Gastrocnemius medialis (tissue), 4 donors: Measurements from ENCODE around the gene SPCS3. TPM values are rescaled to one million over a fixed set of nuclear protein-coding genes. Genes with fewer than 3 reads are reported as not detected.
A peak's percentile ranks its signal among the peaks of the same experiment; 100 is the strongest.
"Not testable (repeated sequence)": the region's sequence is repeated elsewhere in the genome, so short reads cannot be mapped to it uniquely, and the experiment has no call there.

ENCODE experiments used
- ATAC-seq, 2 donors: fragments of 150-250 bp; one replicate each; pipeline ENCODE4 v1.9.1; 2016
- DNase-seq, 2 donors: peaks; one replicate each; pipeline ENCODE4 v3.0.0-alpha.2; 2019
- H3K27ac ChIP-seq, 4 donors: fragments of 200-600 bp; sonication (generic); 1 replicate in 1 of 4; 2 replicates in 3 of 4; pipeline ENCODE4 v1.5.1; 2016 to 2018; ENCODE audit warnings: mild to moderate bottlenecking in 2 of 4, moderate library complexity in 1 of 4
- H3K27me3 ChIP-seq, 3 donors: fragments of 200-600 bp; sonication (generic) in 2 of 3; 1 replicate in 1 of 3; 2 replicates in 2 of 3; pipeline versions ENCODE4 v1.5.1 to v1.6.0; 2016 to 2019; ENCODE audit warnings: mild to moderate bottlenecking in 1 of 3, moderate library complexity in 1 of 3
- H3K36me3 ChIP-seq, 2 donors: fragments of 200-600 bp; sonication (generic) in 1 of 2; one replicate each; pipeline ENCODE4 v1.5.1; 2017 to 2018
- H3K4me1 ChIP-seq, 2 donors: fragments of 200-600 bp; sonication (generic) in 1 of 2; one replicate each; pipeline ENCODE4 v1.5.1; 2016 to 2017; ENCODE audit warnings: mild to moderate bottlenecking in 2 of 2
- H3K4me3 ChIP-seq, 4 donors: fragments of 200-600 bp; sonication (generic) in 3 of 4; 1 replicate in 1 of 4; 2 replicates in 3 of 4; pipeline ENCODE4 v1.5.1; 2016 to 2019; ENCODE audit warnings: mild to moderate bottlenecking in 2 of 4
- H3K9me3 ChIP-seq, 3 donors: fragments of 200-600 bp; sonication (generic) in 2 of 3; 1 replicate in 1 of 3; 2 replicates in 2 of 3; pipeline ENCODE4 v1.5.1; 2016 to 2019
- POLR2A ChIP-seq, 2 donors: fragments of 450-650 bp; IDR thresholded peaks; one replicate each; pipeline ENCODE4 v1.6.1; 2017; ENCODE audit warnings: antibody characterized with exemption in 2 of 2, mild to moderate bottlenecking in 2 of 2, moderate library complexity in 2 of 2
- in situ Hi-C, 4 donors: fragments of 200-750 bp; cut with MboI; loops; one replicate each; pipeline versions ENCODE4 v1.15.0 to v1.8.0; 2017; ENCODE audit warnings: low sequenced_read_pairs in 4 of 4
- intact Hi-C: fragments of 100-400 bp; cut with DNase I; formaldehyde crosslinking; loops from one replicate; pipeline ENCODE4 v1.15.1; 2023; ENCODE audit warnings: low total_unique reads
- total RNA-seq, 4 donors: library from RNA; depleted of rRNA; stranded (reverse); fragments of >200 nt; gene quantifications; one replicate each; pipeline versions ENCODE4 v1.1.0 to v1.2.3, GENCODE V29; 2016
- TF ChIP-seq, protein P1 (sequence below), 5 experiments: fragments of 450-650 bp in 3 of 5; fragments of 200-600 bp in 2 of 5; sonication (generic) in 2 of 5; IDR thresholded peaks in 4 of 5; conservative IDR thresholded peaks in 1 of 5; 1 replicate in 4 of 5; 2 replicates in 1 of 5; pipeline ENCODE4 v1.5.1; 2016 to 2019; ENCODE audit warnings: antibody characterized with exemption in 5 of 5, mild to moderate bottlenecking in 3 of 5, moderate library complexity in 3 of 5

SPCS3 gene
- total RNA-seq, 4 donors from 2014 or later, result 25.7 to 37.7 (median 34.7) TPM

DNA sequence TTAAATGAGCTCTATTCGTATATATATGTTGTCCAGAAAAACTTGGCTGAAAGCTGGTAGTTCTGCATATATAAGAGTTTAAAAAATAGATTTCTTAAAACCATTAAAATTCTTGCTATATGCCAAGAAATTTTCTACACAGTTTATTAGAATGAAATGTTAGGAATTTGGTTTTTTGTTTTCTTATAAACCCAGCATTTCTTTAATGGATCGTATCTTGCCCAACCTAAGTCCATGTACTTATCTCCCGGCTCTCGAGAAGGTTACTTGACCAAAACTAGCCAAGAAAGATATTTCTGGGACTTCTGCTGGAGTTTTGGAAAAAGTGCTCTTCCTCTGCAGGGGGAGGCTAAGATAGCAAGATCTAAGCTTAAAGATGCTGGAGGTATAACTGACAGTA is 46.0 kb upstream of the SPCS3 start:
- in situ Hi-C loops (no loop called here), intact Hi-C loops (no loop called here)
- DNase-seq, result no peak

DNA sequence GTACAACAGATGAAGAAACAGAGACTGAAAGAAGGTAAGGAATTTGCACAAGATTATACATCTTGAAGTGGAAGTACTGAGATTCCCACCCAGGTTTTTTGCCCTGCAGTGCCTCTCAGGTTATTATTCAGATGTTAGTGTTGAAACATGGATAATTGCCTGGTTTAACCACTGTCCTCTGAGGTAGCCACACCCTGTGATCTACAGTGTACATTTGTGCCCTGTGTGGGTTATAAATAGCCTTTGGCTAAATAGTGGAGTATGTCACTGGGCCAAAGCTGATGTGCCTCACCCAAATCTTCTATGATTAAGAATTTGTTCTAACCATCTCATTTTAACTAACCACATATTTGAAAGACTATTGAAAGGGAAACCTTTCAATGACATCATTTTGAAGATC is 45.3 kb upstream of the SPCS3 start:
- Histone ChIP-seq H3K4me1 (peaks cover 19 to 64% of the 10 kb centered on the region in 2 donors), H3K36me3 (no peaks in the 10 kb centered on the region), H3K27me3 (no peaks in the 10 kb centered on the region), H3K27ac (peak overlapping the region; percentile 88 to 98 (median 94)), H3K4me3 (no peak overlapping the region), H3K9me3 (no peaks in the 10 kb centered on the region)
- peak; percentile 59 to 63 for DNase-seq
- intact Hi-C loops, result no loop called here
- ATAC-seq, result peak; percentile 73 to 80
- TF ChIP-seq POLR2A (IDR thresholded peaks at IDR 0.05), result no peak
- TF ChIP-seq, protein P1, sequence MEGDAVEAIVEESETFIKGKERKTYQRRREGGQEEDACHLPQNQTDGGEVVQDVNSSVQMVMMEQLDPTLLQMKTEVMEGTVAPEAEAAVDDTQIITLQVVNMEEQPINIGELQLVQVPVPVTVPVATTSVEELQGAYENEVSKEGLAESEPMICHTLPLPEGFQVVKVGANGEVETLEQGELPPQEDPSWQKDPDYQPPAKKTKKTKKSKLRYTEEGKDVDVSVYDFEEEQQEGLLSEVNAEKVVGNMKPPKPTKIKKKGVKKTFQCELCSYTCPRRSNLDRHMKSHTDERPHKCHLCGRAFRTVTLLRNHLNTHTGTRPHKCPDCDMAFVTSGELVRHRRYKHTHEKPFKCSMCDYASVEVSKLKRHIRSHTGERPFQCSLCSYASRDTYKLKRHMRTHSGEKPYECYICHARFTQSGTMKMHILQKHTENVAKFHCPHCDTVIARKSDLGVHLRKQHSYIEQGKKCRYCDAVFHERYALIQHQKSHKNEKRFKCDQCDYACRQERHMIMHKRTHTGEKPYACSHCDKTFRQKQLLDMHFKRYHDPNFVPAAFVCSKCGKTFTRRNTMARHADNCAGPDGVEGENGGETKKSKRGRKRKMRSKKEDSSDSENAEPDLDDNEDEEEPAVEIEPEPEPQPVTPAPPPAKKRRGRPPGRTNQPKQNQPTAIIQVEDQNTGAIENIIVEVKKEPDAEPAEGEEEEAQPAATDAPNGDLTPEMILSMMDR (IDR thresholded peaks at IDR 0.05 in 4 of 5, conservative IDR thresholded peaks at IDR 0.05 in 1 of 5), result no peak
- in situ Hi-C loops, result no loop called here

More for the DNA sequence above, 46.0 kb upstream of the SPCS3 start:
- TF ChIP-seq POLR2A (IDR thresholded peaks at IDR 0.05), result no peak
- TF ChIP-seq, protein P1 (IDR thresholded peaks at IDR 0.05 in 4 of 5, conservative IDR thresholded peaks at IDR 0.05 in 1 of 5), result no peak
- no peaks in the 10 kb centered on the region for H3K36me3 ChIP-seq
- H3K27me3 ChIP-seq, result no peaks in the 10 kb centered on the region
- no peak for ATAC-seq
- H3K9me3 ChIP-seq, result no peaks in the 10 kb centered on the region
- H3K4me3 ChIP-seq, result no peak overlapping the region
- peak overlapping the region; percentile 88 to 98 (median 94) for H3K27ac ChIP-seq
- peaks cover 19 to 65% of the 10 kb centered on the region in 2 donors for H3K4me1 ChIP-seq

DNA sequence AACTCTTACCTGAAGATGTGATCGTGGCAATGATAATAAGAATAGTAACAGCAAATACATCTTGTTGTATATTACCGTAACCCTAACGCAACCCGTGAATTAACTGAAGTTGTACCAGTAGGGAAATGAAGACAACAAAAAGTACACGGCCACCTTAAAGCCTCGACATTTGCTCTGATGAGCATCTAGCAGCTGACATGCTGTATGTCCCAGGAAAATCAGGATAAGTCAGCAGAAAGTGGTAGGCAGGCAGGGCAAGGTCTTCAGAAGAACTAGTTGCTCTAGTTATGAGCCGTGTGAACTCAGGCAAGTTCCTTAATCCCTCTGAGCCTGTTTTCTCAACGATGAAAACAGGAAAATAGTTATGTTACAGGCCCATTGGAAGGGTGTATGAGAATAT is 43.1 kb upstream of the SPCS3 start:
- DNase-seq (no peak), ATAC-seq (peak in 1 of 2 donors; percentile 30)
- intact Hi-C loops (loop anchor here (1.0 to 2.0 kb wide), 2 partner anchors 42 to 126 kb away; partner anchors contain the start of gene SPCS3), in situ Hi-C loops (loop anchor here in 1 of 4 donors (5.0 kb wide), 1 partner anchor 124 kb away; no protein-coding TSS in a partner anchor)
- peak overlapping the region; percentile 88 to 98 (median 94) for H3K27ac ChIP-seq
- TF ChIP-seq POLR2A (IDR thresholded peaks at IDR 0.05), result no peak
- TF ChIP-seq, protein P1 (IDR thresholded peaks at IDR 0.05 in 4 of 5, conservative IDR thresholded peaks at IDR 0.05 in 1 of 5), result no peak
- no peaks in the 10 kb centered on the region for H3K9me3 ChIP-seq
- peaks cover 1 to 45% of the 10 kb centered on the region in 2 donors for H3K4me1 ChIP-seq
- peak overlapping the region; percentile 27 to 36 (median 28) for H3K4me3 ChIP-seq
- no peaks in the 10 kb centered on the region for H3K36me3 ChIP-seq
- no peaks in the 10 kb centered on the region for H3K27me3 ChIP-seq

DNA sequence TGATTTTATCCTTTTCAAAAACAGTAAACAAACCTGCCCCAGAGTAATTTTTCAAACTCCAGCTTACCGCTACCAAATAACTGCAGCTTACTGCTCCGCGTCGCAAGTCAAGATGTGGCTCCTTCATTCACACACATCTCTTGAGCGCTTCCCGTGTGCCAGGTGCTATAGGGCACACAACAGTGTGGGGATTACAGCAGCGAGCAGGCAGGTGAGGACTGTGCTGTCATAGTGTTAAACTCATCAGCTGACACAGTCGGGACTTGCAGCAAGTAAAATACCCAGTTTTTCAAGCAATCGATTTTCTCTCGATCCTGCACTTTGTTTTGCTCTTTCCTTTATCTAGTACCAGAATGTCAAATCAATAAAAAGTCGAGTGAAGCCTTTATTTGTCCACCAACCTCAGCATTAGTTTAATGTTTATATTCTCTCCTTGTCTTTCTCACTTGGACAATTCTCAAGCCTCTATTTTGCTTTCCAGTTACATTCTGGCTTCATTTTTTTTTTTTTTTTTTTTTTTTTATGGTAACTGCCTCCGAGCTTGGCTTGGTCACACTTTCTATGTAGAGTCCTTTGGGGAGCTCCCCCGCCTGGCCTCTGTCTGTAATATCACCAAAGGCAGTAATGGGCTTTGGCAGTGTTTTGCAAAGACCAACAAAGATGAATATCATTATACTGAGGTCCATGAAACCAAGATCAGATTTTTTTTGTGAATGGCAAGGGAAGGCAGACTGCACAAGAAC is 42.4 kb upstream of the SPCS3 start:
- H3K4me3 ChIP-seq, result peak overlapping the region; percentile 27 to 36 (median 28)
- TF ChIP-seq POLR2A (IDR thresholded peaks at IDR 0.05), result no peak
- TF ChIP-seq, protein P1 (IDR thresholded peaks at IDR 0.05 in 4 of 5, conservative IDR thresholded peaks at IDR 0.05 in 1 of 5), result peak; percentile 39 to 64 (median 46)
- peak; percentile 64 to 69 for ATAC-seq
- DNase-seq, result peak; percentile 38 to 73
- peak overlapping the region; percentile 88 to 98 (median 94) for H3K27ac ChIP-seq
- in situ Hi-C loops (loop anchor here in 1 of 4 donors (5.0 kb wide), 1 partner anchor 125 kb away; no protein-coding TSS in a partner anchor), intact Hi-C loops (loop anchor here (1.0 to 2.0 kb wide), 2 partner anchors 41 to 127 kb away; partner anchors contain the start of gene SPCS3)
- no peaks in the 10 kb centered on the region for H3K36me3 ChIP-seq
- H3K9me3 ChIP-seq, result no peaks in the 10 kb centered on the region
- no peaks in the 10 kb centered on the region for H3K27me3 ChIP-seq
- H3K4me1 ChIP-seq, result peaks cover 0 to 43% of the 10 kb centered on the region in 2 donors

DNA sequence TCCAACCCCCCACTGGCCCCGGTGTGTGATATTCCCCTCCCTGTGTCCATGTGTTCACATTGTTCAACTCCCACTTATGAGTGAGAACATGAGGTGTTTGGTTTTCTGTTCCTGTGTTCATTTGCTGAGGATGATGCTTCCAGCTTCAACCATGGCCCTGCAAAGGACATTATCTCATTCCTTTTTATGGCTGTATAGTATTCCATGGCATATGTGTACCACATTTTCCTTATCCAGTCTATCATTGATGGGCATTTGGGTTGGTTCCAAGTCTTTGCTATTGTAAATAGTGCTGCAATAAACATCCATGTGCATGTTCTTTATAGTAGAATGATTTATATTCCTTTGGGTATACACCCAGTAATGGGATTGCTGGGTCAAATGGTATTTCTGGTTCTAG is 40.2 kb upstream of the SPCS3 start:
- H3K9me3 ChIP-seq, H3K27me3 ChIP-seq, intact Hi-C loops, DNase-seq, H3K36me3 ChIP-seq, H3K27ac ChIP-seq, H3K4me3 ChIP-seq, ATAC-seq: not testable (repeated sequence)
- peaks cover 0 to 28% of the 10 kb centered on the region in 2 donors for H3K4me1 ChIP-seq
- in situ Hi-C loops, result loop anchor here in 1 of 4 donors (5.0 kb wide), 1 partner anchor 127 kb away; no protein-coding TSS in a partner anchor
